HepG2 (cell line): Measurements from ENCODE around the gene PRKRIP1. TPM values are rescaled to one million over a fixed set of nuclear protein-coding genes. Genes with fewer than 3 reads are reported as not detected.

Experiments used
- AHR ChIP-seq: IDR thresholded peaks from 2 replicates; pipeline ENCODE4 v1.6.1; 2018; ENCODE audit warnings: missing genetic modification reagents, missing compliant biosample characterization
- ARNT2 ChIP-seq: sonication (generic); formaldehyde crosslinking; IDR thresholded peaks from 2 replicates; pipeline ENCODE4 v1.8.0; 2022; ENCODE audit warnings: mild to moderate bottlenecking, low read depth, missing genetic modification reagents, moderate library complexity
- BCL3 ChIP-seq: sonication (generic); formaldehyde crosslinking; IDR thresholded peaks from 2 replicates; pipeline ENCODE4 v1.5.1; 2020; ENCODE audit warnings: mild to moderate bottlenecking, missing genetic modification reagents, moderate library complexity
- CEBPB ChIP-seq: IDR thresholded peaks from 2 replicates; pipeline ENCODE4 v1.6.1; 2011; ENCODE audit warnings: low read depth, low read length, improper control_type of control experiment, borderline replicate concordance
- FOXP1 ChIP-seq, 2 experiments: fragments of 450-650 bp in 1 of 2; IDR thresholded peaks; 2 replicates each; pipeline ENCODE4 v1.6.1; 2017 to 2018; ENCODE audit warnings: antibody characterized with exemption in 1 of 2
- MIER2 ChIP-seq: IDR thresholded peaks from 2 replicates; pipeline ENCODE4 v1.6.1; 2016; ENCODE audit warnings: missing biosample characterization, missing genetic modification reagents
- MLLT10 ChIP-seq: sonication (generic); formaldehyde crosslinking; IDR thresholded peaks from 2 replicates; pipeline ENCODE4 v1.4.0; 2020; ENCODE audit warnings: missing genetic modification reagents
- MXD4 ChIP-seq: IDR thresholded peaks from 2 replicates; pipeline ENCODE4 v1.6.1; 2016; ENCODE audit warnings: mild to moderate bottlenecking, missing biosample characterization, missing genetic modification reagents
- NFE2L2 ChIP-seq: fragments of 150-350 bp; IDR thresholded peaks from 2 replicates; pipeline ENCODE4 v1.6.1; 2014; ENCODE audit warnings: low read length
- NFIC ChIP-seq: IDR thresholded peaks from 2 replicates; pipeline ENCODE4 v1.6.1; 2012; ENCODE audit warnings: mild to moderate bottlenecking, low read length, inconsistent platforms
- PRDM15 ChIP-seq: sonication (generic); formaldehyde crosslinking; IDR thresholded peaks from 2 replicates; pipeline ENCODE4 v1.4.0; 2020; ENCODE audit warnings: missing genetic modification reagents
- RELA ChIP-seq: sonication (generic); formaldehyde crosslinking; IDR thresholded peaks from 2 replicates; pipeline ENCODE4 v1.4.0; 2020; ENCODE audit warnings: missing genetic modification reagents
- ZBTB26 ChIP-seq: IDR thresholded peaks from 2 replicates; pipeline ENCODE4 v1.6.1; 2016; ENCODE audit warnings: missing compliant biosample characterization, missing genetic modification reagents, borderline replicate concordance
- ZC3H4 ChIP-seq: sonication (generic); formaldehyde crosslinking; IDR thresholded peaks from 2 replicates; pipeline ENCODE4 v1.4.0; 2020; ENCODE audit warnings: missing genetic modification reagents, borderline replicate concordance
- ZFY ChIP-seq: sonication (generic); formaldehyde crosslinking; IDR thresholded peaks from 2 replicates; pipeline ENCODE4 v1.4.0; 2020; ENCODE audit warnings: missing genetic modification reagents
- ZKSCAN5 ChIP-seq: sonication (generic); formaldehyde crosslinking; IDR thresholded peaks from 2 replicates; pipeline ENCODE4 v1.5.1; 2020; ENCODE audit warnings: mild to moderate bottlenecking, missing genetic modification reagents
- ZNF234 ChIP-seq: sonication (generic); formaldehyde crosslinking; conservative IDR thresholded peaks from 2 replicates; pipeline ENCODE4 v1.5.1; 2020; ENCODE audit warnings: mild to moderate bottlenecking, missing genetic modification reagents
- ZNF414 ChIP-seq: sonication (generic); formaldehyde crosslinking; IDR thresholded peaks from 2 replicates; pipeline ENCODE4 v1.5.0; 2020; ENCODE audit warnings: missing genetic modification reagents
- ZNF564 ChIP-seq: sonication (generic); formaldehyde crosslinking; IDR thresholded peaks from 2 replicates; pipeline ENCODE4 v1.8.1; 2023; ENCODE audit warnings: mild to moderate bottlenecking, missing genetic modification reagents
- ZNF761 ChIP-seq: sonication (generic); formaldehyde crosslinking; conservative IDR thresholded peaks from 2 replicates; pipeline ENCODE4 v1.4.0; 2020; ENCODE audit warnings: mild to moderate bottlenecking, missing genetic modification reagents
- ZNF766 ChIP-seq: sonication (generic); formaldehyde crosslinking; IDR thresholded peaks from 2 replicates; pipeline ENCODE4 v1.5.0; 2020; ENCODE audit warnings: missing genetic modification reagents, borderline replicate concordance
- polyA plus RNA-seq, 8 experiments: library from polyadenylated mRNA; depleted of rRNA in 3 of 8; stranded (reverse) in 7 of 8; unstranded in 1 of 8; fragments of >200 nt; fragmentation: Illumina TruSeq in 4 of 8; extraction: Trizol in 4 of 8; gene quantifications; 2 replicates each; pipeline versions ENCODE4 v1.2.1 to v1.2.3, GENCODE V29; 2011 to 2016; ENCODE audit warnings: low read depth in 4 of 8, missing spikeins in 1 of 8, mixed read lengths in 1 of 8; ENCODE audit not compliant: insufficient read depth in 1 of 8
- total RNA-seq, 5 experiments: library from RNA; depleted of rRNA; stranded (reverse); fragments of >200 nt; fragmentation: Illumina TruSeq; extraction: Trizol; gene quantifications; 2 replicates each; pipeline ENCODE4 v1.2.3, GENCODE V29; 2016; ENCODE audit warnings: low read depth in 1 of 5

The PRKRIP1 gene
- total and polyA plus RNA-seq, 2 of the 13 experiments (the other 11 are each of a cell fraction or from before 2014, with no cell fraction given), result 13.2 to 16.8 TPM

- TF ChIP-seq ZNF414 (CRISPR knock-in tag) (no peak), MXD4 (CRISPR knock-in tag) (no peak; the same call in 1 of the 2 replicates), ZFY (CRISPR knock-in tag) (peak; percentile 87), FOXP1 (IDR thresholded peaks at IDR 0.05) (no peak), FOXP1 (CRISPR knock-in tag; IDR thresholded peaks at IDR 0.05) (no peak), AHR (peak; percentile 41; the same call in 1 of the 2 replicates), MLLT10 (CRISPR knock-in tag) (no peak), ZNF761 (CRISPR knock-in tag) (0 out of 2 replicates have a peak, but pooled peaks have one; percentile 39), PRDM15 (CRISPR knock-in tag) (no peak), BCL3 (CRISPR knock-in tag) (peak; percentile 66; the same call in 1 of the 2 replicates), RELA (CRISPR knock-in tag) (no peak), MIER2 (CRISPR knock-in tag) (no peak), ZNF766 (CRISPR knock-in tag) (0 out of 2 replicates have a peak, but pooled peaks have one; percentile 25), NFE2L2 (no peak), CEBPB (peak; percentile 81), ZNF564 (CRISPR knock-in tag) (no peak), ZNF234 (no peak), ZC3H4 (0 out of 2 replicates have a peak, but pooled peaks have one; percentile 18), NFIC (no peak), ZBTB26 (no peak), ARNT2 (CRISPR knock-in tag) (no peak; the same call in 1 of the 2 replicates), ZKSCAN5 (CRISPR knock-in tag) (no peak)
Measured at GRCh38 chr7:102395873-102396709, at the start of gene PRKRIP1 (continued).
